A673 (cell line): ENCODE data around the gene ABCA4. TPM values are rescaled to one million over a fixed set of nuclear protein-coding genes. Genes with fewer than 3 reads are reported as not detected.

Experiments
- BruUV-seq: library from RNA; stranded (reverse); fragments of 400-500 nt; replicated peaks from 2 replicates; lab custom pipeline; 2021; lab: Mats Ljungman, UMichigan
- CTCF ChIA-PET: fragments of 300-600 bp; sonication (Branson Sonifier 250); formaldehyde crosslinking; loops from one replicate; lab custom pipeline; 2022; ENCODE audit warnings: antibody characterized with exemption; lab: Charles Lee
- POLR2A ChIA-PET: fragments of 300-600 bp; sonication (Branson Sonifier 250); formaldehyde crosslinking; loops from one replicate; lab custom pipeline; 2022; ENCODE audit warnings: antibody characterized with exemption; ENCODE audit not compliant: low non-redundant PET; lab: Charles Lee
- DNase-seq: peaks from one replicate; pipeline ENCODE4 v3.0.0-alpha.2; 2015; ENCODE audit warnings: low spot score
- H3K27ac ChIP-seq: fragments of 200-600 bp; sonication (generic); 2 replicates; pipeline ENCODE4 v1.5.1; 2016; ENCODE audit warnings: mixed run types, low read depth, mild to moderate bottlenecking, mixed read lengths, antibody characterized with exemption, low read length; ENCODE audit not compliant: poor library complexity, severe bottlenecking
- H3K27me3 ChIP-seq: fragments of 200-600 bp; sonication (generic); replicated peaks from 2 replicates; pipeline ENCODE4 v1.6.1; 2017; ENCODE audit warnings: mixed run types, low read depth, mild to moderate bottlenecking, mixed read lengths, antibody characterized with exemption, low read length; ENCODE audit not compliant: insufficient read depth, poor library complexity
- H3K36me3 ChIP-seq: fragments of 200-600 bp; sonication (generic); 2 replicates; pipeline ENCODE4 v1.6.1; 2016; ENCODE audit warnings: mixed run types, mild to moderate bottlenecking, mixed read lengths, antibody characterized with exemption, low read length; ENCODE audit not compliant: insufficient read depth, poor library complexity, severe bottlenecking
- H3K4me1 ChIP-seq: fragments of 200-600 bp; sonication (generic); 2 replicates; pipeline ENCODE4 v1.6.1; 2017; ENCODE audit warnings: mixed run types, mild to moderate bottlenecking, mixed read lengths, antibody characterized with exemption, low read length; ENCODE audit not compliant: insufficient read depth, poor library complexity, severe bottlenecking
- H3K4me3 ChIP-seq: fragments of 200-600 bp; sonication (generic); 2 replicates; pipeline ENCODE4 v1.5.1; 2016; ENCODE audit warnings: low read depth, mixed run types, mild to moderate bottlenecking, mixed read lengths, low read length; ENCODE audit not compliant: poor library complexity, severe bottlenecking
- H3K9me3 ChIP-seq: fragments of 200-600 bp; sonication (generic); 2 replicates; pipeline ENCODE4 v1.6.1; 2016; ENCODE audit warnings: mixed run types, low read depth, mild to moderate bottlenecking, mixed read lengths, antibody characterized with exemption, low read length; ENCODE audit not compliant: poor library complexity, severe bottlenecking
- CTCF ChIP-seq: fragments of 300-800, 200-600 bp; sonication (generic); conservative IDR thresholded peaks from 2 replicates; pipeline ENCODE4 v1.5.1; 2017; ENCODE audit warnings: low read depth, mild to moderate bottlenecking, antibody characterized with exemption, low read length, moderate library complexity, mixed read lengths
- EZH2 ChIP-seq: fragments of 200-600 bp; sonication (generic); IDR thresholded peaks from 2 replicates; pipeline ENCODE4 v1.6.1; 2017; ENCODE audit warnings: borderline replicate concordance, low read depth, mild to moderate bottlenecking, mixed read lengths, antibody characterized with exemption, low read length; ENCODE audit not compliant: poor library complexity, severe bottlenecking
- intact Hi-C: fragments of 100-400 bp; cut with micrococcal nuclease; formaldehyde crosslinking; loops from one replicate; pipeline ENCODE4 v1.10.0; 2022; ENCODE audit not compliant: unreplicated experiment
- total RNA-seq: library from RNA; stranded (reverse); gene quantifications from 2 replicates; pipeline ENCODE4 v1.2.3, GENCODE V29; 2021

Gene ABCA4
- total RNA-seq, 1 experiment from 2014 or later = 0.09 TPM

- intact Hi-C loops = no loop called here
- Histone ChIP-seq H3K4me3 (no peak overlapping the region), H3K4me1 (no peaks in the 10 kb centered on the region), H3K36me3 (no peaks in the 10 kb centered on the region), H3K27me3 (no peaks in the 10 kb centered on the region), H3K9me3 (no peaks in the 10 kb centered on the region), H3K27ac (no peak overlapping the region)
- ChIA-PET POLR2A (no interaction called here), CTCF (interaction anchor here (0.6 kb wide), 1 partner anchor 49 kb away, joined by 3 read pairs; no protein-coding TSS in a partner anchor)
- DNase-seq = no peak
- no TSS peak for BruUV-seq
- TF ChIP-seq CTCF (no peak), EZH2 (no peak)
Observed at GRCh38 chr1:94022471-94023189, 98.3 kb downstream of the ABCA4 start.

DNA sequence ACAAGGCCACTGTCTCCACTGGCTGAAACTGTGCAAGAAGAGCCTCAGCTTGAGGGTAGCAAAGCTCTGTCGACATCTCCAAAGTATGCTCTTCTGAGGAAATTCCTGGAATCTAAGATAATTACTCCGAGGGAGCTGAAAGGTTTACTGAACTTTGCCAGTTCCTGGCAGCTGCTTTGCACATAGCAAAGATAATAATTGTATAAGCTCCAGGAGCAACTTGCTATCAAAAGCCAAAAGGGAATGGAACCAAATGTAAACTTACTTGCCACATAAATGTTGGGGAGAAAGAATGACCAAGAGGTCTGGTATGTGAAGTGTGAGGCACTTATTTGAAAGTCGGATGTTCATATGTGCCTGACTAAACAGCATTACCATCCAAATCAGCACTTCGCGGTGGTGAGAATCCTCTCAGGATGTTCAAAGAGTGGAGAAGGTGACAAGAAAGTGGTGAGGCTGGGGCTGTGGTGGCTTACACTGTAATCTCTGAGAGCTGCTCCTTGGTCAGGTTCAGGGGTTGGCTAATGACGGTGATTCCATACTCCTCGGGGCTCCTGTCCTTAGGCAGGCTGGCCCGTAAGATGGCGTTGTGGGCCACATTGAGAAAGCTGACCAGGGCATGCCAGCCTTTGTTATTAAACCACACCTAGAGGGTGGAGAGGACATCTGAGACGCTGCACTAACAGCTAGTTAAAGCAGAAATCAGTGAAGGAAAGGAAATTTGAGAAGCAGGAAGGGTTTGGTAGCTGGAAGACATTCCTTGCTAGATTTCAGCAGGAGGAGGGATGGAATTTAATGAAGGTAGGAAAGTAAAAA, 100.0 kb downstream of the ABCA4 start:
- DNase-seq = no peak
- no peak for TF ChIP-seq EZH2
- no peak for TF ChIP-seq CTCF
- Histone ChIP-seq H3K27ac (no peak overlapping the region), H3K9me3 (no peaks in the 10 kb centered on the region), H3K27me3 (no peaks in the 10 kb centered on the region), H3K36me3 (no peaks in the 10 kb centered on the region), H3K4me3 (no peak overlapping the region), H3K4me1 (no peaks in the 10 kb centered on the region)
- intact Hi-C loops = no loop called here
- BruUV-seq = no TSS peak
- POLR2A ChIA-PET = interaction anchor here (0.6 kb wide), 1 partner anchor 754 kb away, joined by 4 read pairs; no protein-coding TSS in a partner anchor
- CTCF ChIA-PET = interaction anchor here (1.0 kb wide), 1 partner anchor 19 kb away, joined by 5 read pairs; no protein-coding TSS in a partner anchor

GRCh38 chr1:94019327-94019726, 101.6 kb downstream of the ABCA4 start:
- no peaks in the 10 kb centered on the region for H3K9me3 ChIP-seq
- BruUV-seq = no TSS peak
- no peak overlapping the region for H3K4me3 ChIP-seq
- H3K27me3 ChIP-seq = no peaks in the 10 kb centered on the region
- no peak for DNase-seq
- POLR2A ChIA-PET = no interaction called here
- CTCF ChIA-PET = no interaction called here
- intact Hi-C loops = no loop called here
- no peak overlapping the region for H3K27ac ChIP-seq
- TF ChIP-seq CTCF = no peak
- TF ChIP-seq EZH2 = no peak
- no peaks in the 10 kb centered on the region for H3K4me1 ChIP-seq
- no peaks in the 10 kb centered on the region for H3K36me3 ChIP-seq
